DMS153 treated with DMSO at 0.1 percent for 48 hours (cell line): Measurements from ENCODE around the gene KANK3.
A peak's percentile ranks its signal among the peaks of the same experiment; 100 is the strongest.

Experiments used
- DNase-seq: peaks from one replicate; lab custom pipeline; 2025; ENCODE audit not compliant: unreplicated experiment; lab: John Stamatoyannopoulos, UW

Gene KANK3

GRCh38 chr19:8340341-8341096, 2.5 kb downstream of the KANK3 start:
- no peak for DNase-seq

GRCh38 chr19:8338835-8339234, 4.2 kb downstream of the KANK3 start:
- DNase-seq: no peak

DNA sequence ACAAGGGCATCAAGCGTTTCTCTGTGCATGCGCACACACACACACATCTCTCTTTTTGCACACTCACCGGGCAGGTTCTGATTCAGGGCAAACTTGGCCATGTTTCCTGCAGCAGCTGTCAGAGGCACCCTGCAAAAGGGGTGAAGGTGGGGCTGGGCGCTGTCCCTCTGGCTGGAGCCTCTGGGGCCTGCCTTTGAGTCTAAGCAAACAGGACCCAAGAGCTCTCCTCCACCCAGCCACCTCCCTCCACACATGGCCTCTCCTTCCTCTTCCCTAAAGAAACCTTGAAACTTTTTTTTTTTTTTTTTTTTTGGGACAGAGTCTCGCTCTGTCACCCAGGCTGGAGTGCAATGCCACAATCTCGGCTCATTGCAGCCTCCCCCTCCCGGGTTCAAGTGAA, 5.3 kb downstream of the KANK3 start:
- DNase-seq: no peak

DNA sequence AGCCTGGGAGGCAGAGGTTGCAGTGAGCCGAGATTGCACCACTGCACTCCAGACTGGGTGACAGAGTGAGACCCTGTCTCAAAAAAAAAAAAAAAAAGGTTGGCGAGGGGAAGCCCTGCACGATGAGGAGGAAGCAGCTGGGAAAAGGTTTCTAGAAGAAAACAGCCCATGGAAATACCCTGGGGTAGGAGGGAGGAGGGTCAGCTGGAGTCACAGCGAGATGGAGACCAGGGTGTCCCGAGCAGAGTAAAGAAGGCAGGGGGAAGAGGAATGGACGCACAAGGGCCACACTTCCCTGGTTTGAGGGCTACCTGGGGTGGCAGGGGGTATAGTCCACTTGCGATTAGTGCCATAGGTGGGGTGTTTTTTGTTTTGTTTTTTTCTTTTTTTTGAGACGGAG, 6.4 kb downstream of the KANK3 start:
- DNase-seq: no peak

DNA sequence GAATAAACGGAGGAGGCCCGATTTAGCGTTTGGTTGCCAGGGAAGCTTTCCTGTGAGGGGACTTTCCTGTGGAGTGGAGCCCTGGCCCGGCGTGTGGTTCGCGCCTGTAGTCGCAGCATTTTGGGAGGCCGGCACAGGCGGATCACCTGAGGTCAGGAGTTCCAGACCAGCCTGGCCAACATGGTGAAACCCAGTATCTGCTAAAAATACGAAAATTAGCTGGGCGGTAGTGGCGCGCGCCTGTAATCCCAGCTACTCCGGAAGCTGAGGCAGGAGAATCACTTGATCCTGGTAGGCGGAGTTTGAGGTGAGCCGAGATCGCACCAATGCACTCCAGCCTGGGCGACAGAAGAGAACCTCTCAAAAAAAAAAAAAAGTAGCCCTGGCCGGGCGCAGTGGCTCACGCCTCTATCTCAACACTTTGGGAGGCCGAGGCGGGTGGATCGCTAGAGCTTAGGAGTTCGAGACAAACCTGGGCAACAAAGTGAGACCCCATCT, 6.9 kb downstream of the KANK3 start:
- no peak for DNase-seq

GRCh38 chr19:8335343-8336071, 7.6 kb downstream of the KANK3 start:
- DNase-seq: no peak

DNA sequence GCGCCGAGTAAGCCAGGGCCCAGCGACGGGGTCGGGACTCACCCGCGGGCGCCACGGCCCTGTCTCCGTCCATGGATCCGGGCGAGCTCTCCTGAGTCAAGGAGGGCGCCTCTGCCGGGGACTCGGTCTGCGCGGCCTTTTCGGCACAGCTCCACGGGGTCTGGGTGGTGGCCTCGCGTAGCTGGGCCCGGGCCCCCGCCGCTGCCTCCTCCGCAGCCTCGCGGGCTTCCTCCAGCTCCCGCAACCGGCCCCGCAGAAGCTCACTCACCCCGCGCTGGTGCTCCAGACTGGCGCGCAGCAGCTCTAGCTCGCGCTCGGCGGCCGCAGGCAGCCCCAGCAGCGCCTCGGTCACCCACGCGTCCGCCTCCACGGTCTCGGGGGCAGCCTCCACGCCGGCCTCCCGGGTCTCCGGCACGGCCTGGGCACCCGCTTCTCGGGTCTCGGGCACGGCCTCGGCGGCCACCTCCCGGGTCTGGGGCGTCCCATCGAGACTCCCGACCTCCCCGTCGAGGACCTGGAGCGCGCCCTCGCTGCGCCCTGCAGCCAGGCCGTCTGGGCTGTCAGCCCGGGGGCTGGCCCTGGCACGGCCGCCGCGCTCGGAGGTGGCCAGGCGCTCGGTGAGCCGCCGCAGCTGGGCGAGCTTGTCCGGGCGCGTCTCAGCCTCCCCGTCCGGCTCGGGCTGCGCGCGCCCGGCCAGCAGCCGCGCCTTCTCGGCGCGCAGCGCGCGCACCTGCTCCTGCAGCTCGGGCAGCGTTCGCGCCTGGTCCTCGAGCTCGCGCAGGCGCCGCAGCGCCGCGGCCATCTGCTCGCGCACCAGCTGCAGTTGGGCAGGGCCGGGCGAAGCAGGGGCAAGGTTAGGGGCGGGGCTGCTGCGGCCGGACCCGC, 8.4 kb downstream of the KANK3 start:
- peak; percentile 33 for DNase-seq

DNA sequence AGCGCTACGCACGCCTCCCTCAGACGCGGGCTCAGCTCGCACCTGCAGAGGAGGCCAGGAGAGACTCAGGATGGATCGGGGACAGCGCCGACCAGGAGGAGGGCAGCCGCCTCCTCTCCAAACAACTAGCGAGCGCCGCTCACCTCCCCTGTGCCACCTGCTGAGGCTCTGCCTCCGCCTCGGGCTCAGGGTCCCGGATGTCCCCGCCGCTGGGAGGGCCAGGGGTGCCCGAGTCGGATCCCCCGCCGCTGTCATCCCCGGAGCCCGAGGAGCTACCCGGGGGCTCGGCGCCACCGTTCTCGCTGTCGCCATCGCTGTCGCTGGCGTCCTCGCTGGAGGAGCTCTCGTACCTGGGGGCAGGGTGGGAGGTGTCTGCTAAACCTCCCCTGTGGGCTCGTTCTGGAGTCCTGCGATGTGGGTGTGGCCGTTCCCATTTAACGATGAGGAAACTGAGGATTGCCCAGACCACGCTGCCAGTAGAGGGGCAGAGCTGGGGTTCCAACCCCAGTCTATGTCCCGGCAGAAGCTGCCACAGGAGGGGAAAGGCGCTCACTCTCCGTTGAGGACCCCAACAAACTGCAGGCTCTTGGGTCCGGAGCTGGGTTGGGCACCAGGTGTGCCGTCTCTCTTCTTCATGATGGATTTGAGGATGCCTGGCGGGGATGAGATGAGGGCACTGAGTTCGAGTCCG, 9.2 kb downstream of the KANK3 start:
- no peak for DNase-seq

- DNase-seq: no peak
Observed at GRCh38 chr19:8332976-8333766, 9.9 kb downstream of the KANK3 start.

- no peak for DNase-seq
Observed at GRCh38 chr19:8331263-8331845, 11.7 kb downstream of the KANK3 start.

DNA sequence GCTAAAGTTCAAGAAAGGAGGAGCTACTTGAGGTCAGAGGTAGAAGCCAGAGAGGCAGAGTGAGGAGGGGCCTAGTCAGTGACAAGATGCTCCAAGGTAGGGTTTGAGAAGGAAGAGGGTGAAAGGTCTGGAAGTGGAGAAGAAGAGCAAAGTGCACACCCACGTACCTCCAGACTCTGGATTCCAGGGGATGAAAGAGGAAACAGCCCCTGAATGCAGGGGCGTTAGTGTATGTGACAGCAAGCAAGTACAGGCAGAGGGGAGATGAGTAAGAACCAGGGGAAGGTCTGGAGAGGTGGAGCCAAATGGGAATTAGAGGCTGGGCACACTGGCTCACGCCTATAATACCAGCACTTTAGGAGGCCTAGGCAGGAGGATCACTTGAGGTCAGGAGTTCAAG, 13.1 kb downstream of the KANK3 start:
- no peak for DNase-seq

- no peak for DNase-seq
Observed at GRCh38 chr19:8325454-8325853, 17.6 kb downstream of the KANK3 start.

DNA sequence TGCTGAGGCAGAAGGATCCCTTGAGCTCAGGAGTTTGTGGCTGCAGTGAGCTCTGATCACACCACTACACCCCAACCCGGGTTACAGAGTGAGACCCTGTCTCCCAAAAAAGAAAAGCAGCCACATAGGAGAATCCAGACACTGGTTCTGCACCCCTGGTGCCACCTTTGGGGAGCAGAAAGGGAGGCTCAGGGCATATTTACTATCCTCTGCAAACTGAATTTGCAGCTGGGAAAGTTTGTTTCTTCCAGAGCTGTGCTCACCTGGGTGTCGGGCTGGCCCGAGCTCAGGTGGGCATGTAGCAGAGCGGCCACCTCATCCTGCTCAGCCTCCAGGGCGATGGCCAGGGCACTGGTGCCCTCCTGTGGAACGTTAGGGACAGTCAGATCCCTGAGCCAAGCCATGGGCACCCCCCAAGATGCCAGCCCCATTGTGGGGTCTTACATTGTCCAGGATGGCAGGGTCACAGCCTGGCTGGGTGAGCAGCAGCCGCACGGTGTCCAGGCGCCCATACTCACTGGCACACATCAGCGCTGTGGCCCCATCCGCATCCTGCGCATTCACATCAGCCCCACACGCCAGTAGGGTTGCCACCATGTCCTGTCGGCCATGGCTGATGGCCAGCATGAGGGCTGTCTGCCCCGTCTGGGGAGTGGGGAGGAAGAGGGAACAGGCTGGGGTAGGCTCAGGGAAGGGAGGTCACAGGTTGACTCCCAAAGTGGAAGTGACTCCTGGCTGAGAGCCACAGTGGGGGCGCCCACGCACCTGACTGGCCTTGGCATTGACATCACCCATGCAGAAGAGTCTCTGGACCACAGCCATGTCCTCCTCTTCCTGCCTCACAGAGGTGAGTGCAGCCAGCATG, 18.6 kb downstream of the KANK3 start:
- no peak for DNase-seq

DNA sequence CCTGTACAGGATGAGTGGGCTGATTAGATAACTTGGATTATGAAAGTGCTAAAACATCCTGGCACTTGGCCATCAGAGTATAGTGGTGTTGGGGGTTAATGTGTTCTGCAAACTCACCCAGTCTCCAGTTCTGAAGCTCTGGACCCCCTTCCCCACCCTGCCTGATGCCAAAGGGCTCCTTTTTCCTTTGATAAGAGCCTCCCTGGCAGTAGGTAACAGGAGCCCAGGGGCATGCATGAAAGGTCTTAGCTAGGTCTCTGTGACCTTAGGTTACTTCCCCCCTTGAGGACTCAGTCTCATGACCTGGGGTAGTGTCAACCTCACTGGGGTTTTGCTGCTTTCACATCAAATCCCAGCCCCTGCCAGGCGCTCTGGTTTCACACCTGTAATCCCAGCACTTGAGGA, 19.3 kb downstream of the KANK3 start:
- DNase-seq: no peak

DNA sequence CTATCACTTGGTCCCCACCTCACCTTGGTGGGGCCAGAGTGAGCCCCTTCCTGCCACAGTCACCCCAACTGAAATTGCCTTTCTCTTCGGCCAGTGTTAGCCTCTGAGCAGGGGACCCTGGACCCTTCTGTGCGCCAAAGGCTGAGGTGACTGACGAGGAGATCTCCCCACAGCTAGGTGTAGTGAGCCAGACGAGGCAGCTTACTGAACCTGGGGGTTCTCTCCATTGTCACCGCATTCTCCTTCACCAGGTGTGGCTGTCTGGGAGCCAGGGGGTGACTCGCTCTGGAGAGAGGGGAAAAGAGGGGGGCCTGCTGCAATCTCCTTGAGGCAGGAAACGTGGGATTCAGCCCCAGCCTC, 20.4 kb downstream of the KANK3 start:
- DNase-seq: no peak

DNA sequence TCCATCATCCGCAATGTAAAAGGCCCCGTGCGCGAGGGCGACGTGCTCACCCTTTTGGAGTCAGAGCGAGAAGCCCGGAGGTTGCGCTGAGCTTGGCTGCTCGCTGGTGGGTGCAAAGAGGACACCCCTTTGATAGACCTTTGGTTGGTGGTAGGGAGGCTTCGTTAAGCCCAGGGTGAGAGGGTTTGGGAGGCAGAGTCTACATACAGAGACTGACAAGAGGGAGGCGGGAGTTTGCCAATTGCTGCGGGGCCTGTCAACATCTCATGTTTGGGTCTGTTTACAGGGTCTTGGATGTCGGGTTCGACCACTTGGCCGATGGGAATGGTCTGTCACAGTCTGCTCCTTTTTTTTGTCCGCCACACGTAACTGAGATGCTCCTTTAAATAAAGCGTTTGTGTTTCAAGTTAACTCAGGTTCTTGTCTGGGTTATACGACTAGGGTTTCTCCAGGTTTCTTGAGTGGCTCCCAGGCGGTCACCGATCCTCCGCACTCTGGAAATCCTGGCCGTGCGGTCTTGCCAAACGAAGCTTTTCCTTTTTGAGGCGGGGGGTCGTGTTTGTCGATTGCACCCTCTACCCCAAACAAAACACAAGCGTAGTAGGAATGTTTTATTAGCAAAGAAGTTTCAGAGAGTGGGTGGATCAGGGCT, 20.9 kb downstream of the KANK3 start:
- no peak for DNase-seq

DNA sequence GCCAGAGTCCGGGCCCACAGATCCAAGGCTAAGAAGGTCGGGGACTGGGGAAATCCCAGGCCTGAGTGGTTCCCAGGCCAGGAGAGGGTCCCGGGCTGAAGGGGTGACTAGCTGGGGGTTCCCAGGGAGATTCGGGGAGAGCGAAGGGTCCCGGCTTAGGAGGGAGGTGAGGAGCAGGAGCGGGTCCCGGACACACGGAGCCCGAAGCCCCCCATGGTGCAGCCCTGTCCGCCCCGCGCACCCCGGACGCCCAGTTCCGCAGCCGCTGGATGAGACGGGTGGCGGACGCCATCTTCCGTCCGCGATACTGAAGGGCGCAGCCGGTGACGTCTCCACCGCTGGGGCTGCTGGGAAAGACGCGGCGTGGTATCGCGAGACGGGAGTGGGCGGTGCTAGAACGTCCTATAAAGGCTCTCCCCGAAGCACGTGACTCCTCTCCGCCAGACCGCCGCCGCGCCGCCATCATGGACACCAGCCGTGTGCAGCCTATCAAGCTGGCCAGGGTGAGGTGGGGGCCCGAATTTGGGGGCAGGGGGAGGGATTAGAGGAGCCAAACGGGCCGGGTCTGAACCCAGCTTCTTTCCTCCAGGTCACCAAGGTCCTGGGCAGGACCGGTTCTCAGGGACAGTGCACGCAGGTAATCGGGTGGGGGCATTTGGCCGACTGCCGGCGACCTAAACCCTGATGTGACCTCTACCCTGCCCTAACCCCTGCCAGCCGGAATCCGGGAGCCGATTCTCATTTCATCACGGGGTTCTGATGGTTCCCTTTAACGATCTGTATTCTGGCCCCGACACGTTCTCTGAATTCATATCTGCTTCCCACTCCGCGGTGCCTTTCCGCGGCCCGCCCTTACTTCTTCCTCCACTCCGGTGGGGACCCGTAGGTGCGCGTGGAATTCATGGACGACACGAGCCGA, 21.7 kb downstream of the KANK3 start, which contains the start of the genes NDUFA7 and RPS28:
TSS of gene NDUFA7 (minus strand) at position 309 of the 919 bp plus-strand sequence. CDS start at position 292, 17 bp downstream.
TSS of gene RPS28 (plus strand) at position 430 of the 919 bp plus-strand sequence. CDS start at position 465, 35 bp downstream.
- DNase-seq: peak; percentile 94
